Suppressor macrophage treated with lipopolysaccharide for 4 hours (primary cell): ENCODE data around the gene ZC3H7A.
"Not testable (repeated sequence)": the region's sequence is repeated elsewhere in the genome, so short reads cannot be mapped to it uniquely, and the experiment has no call there.

ENCODE experiments used
- DNase-seq: peaks from one replicate; pipeline ENCODE4 v3.0.0-alpha.2; 2020

ZC3H7A gene

DNA sequence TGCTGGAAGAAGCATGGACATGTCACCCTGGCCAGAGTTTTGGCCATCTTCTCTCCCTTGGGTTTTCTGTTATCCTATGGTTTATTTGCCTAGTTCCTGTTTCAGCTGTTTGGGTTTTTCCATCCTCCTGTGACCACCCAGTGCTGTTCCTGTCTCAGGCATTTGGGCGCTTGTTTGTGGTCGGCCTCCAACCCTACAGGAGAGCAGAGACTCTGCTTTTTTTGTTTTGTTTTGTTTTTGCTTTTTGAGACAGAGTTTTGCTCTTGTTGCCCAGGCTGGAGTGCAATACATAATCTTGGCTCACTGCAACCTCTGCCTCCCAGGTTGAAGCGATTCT lies 3.3 kb upstream of the ZC3H7A start:
- DNase-seq = peak; percentile 75

DNA sequence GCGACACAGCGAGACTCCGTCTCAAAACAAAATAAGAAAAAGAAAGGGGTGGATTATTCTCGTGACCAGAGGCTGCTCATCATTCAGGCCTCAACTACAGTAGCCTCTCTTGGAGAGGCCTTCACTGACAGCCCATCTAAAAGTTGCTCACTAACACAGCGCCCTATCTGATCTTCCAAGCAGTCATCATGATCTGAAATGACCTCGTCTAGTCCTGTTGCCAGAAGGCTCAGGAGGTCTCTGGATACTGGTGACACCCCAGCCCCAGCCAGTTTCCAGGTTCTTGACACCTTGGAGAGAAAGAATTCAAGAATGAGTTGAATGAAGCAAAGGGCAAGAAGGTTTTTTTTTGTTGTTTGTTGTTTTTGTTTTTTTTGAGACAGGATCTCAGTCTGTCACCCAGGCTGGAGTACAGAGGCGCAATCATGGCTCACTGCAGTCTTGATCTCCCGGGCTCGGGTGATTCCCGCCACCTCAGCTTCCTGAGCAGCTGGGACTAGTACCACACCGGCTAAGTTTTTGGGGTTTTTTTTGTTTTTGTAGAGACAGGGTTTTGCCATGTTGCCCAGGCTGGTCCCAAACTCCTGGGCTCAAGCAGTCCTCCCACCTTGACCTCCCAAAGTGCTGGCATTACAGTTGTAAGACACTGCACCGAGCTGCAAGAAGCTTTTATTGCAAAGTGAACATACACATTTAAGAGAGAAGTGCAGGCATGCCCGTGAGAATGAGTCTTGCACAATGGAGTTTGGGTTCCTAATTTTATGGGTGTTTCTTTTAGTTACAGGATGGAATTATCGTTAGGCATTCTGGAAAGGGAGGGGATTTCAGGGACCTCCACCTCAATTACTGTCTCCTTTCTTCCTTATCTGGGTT lies 2.7 kb upstream of the ZC3H7A start:
- peak; percentile 47 for DNase-seq

DNA sequence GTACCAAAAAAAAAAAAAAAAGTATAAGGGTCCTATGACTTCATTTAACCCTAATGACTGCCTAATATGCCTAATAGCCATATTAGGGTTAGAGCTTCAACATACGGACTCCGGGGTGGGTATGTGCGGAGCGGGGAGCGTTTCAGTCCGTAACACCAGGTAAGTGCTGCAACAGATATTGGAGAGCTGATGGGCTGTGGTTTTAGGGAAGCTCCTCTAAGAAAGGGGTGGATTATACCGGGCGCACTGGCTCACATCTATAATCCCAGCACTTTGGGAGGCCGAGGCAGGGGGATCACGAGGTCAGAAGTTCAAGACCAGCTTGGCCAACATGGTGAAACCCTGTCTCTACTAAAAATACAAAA lies 1.9 kb upstream of the ZC3H7A start:
- no peak for DNase-seq

GRCh38 chr16:11797957-11798299 lies 870 bp upstream of the ZC3H7A start:
- peak; percentile 48 for DNase-seq

- DNase-seq = peak; percentile 74
Observed at GRCh38 chr16:11796227-11797165, 562 bp downstream of the ZC3H7A start.

- DNase-seq = no peak
Observed at GRCh38 chr16:11795887-11796226, 1.2 kb downstream of the ZC3H7A start.

- no peak for DNase-seq
Observed at GRCh38 chr16:11794996-11795886, 1.8 kb downstream of the ZC3H7A start.

DNA sequence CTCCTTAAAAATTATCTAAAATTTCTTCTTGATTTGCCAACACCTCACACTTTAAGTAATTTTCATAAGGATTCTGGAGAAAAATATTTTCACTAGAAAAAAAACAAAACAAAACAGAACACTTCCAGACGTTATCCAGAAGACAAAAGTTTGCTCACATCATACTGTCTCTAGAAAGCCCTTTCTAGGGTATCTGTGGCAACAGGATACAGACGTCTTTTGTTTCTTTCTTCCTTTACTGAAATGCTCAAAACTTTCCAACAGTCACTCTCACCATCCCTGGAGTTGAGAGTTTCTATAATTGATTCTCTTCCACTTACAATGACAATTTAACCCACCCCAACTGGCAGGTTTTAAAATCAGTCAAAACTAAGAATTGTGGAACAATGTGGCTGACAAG lies 2.6 kb downstream of the ZC3H7A start:
- DNase-seq = no peak

- DNase-seq = no peak
Observed at GRCh38 chr16:11793840-11794239, 3.2 kb downstream of the ZC3H7A start.

GRCh38 chr16:11792410-11793241 lies 4.4 kb downstream of the ZC3H7A start:
- DNase-seq = no peak

- no peak for DNase-seq
Observed at GRCh38 chr16:11791144-11791828, 5.8 kb downstream of the ZC3H7A start.

DNA sequence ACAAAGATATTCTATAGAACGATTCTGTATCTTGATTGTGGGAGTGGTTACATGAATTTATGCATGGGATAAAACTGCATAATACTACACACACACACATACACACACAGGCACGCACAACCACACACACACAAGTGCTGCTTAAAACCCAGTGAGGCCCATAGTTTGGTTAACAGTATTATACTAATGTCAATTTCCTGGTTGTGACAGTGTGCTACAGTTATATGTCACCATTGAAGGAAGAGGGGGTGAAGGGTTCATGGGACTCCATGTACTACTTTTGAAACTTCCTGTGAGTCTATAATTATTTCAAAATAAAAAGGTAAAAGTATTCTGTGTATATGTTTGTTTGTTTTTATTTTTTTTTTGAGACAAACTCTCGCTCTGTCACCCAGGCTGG lies 8.1 kb downstream of the ZC3H7A start:
- DNase-seq = no peak

GRCh38 chr16:11784980-11785599 lies 12.0 kb downstream of the ZC3H7A start:
- not testable (repeated sequence) for DNase-seq

- not testable (repeated sequence) for DNase-seq
Observed at GRCh38 chr16:11784381-11784780, 12.7 kb downstream of the ZC3H7A start.

GRCh38 chr16:11784038-11784369 lies 13.1 kb downstream of the ZC3H7A start:
- no peak for DNase-seq

DNA sequence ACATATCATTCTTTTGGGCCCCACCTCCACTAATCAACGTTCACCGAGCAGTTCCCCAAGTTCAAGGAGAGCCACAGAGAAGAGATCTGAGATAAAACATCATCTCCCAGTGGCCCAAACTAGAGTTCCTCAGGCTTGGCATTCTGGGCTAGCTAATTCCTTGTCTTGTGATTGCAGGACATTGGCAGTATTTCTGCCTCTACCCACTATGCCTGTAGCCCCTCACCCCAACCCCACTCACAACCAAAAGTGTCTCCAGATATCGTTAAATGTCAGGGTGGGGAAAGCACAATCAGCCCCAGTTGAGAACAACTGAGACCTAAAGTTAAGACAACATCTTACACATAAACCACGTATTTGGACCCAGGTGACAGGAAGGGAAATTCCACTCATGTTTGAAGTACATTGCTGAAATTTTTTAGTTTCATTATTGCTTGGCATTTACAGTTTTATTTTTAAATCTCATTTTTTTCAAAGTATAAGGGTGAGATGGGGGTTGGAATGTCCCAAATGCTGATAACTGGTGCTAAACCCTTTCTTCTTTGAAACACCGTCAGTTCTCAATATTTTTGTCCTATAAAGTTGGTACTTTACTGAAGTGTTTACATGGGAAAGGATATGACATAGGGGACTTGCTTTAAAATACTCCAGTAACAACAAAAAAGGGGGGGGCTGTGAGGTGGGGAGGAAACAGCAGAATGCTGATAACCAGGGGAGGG lies 13.6 kb downstream of the ZC3H7A start:
- DNase-seq = peak; percentile 75

DNA sequence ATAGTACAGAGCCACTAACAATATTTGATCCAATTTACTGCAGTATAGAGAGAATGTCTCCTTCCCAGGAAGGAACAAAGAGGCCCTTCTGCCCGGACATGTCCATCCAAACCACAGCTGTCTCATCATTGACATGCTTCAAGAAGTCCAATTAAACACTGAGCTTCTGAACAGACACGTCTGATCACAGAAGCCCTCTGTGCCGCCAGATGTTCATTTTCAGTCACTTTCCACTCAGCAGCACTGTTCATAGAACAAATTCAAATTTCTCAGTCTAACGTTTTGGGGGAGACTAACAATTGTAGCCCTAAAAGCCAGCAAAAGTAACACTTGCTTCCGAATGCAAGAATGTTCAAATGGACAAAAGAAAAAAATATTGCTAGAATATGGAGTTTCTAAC lies 15.3 kb downstream of the ZC3H7A start:
- DNase-seq = no peak

GRCh38 chr16:11780991-11781680 lies 15.9 kb downstream of the ZC3H7A start:
- DNase-seq = no peak

DNA sequence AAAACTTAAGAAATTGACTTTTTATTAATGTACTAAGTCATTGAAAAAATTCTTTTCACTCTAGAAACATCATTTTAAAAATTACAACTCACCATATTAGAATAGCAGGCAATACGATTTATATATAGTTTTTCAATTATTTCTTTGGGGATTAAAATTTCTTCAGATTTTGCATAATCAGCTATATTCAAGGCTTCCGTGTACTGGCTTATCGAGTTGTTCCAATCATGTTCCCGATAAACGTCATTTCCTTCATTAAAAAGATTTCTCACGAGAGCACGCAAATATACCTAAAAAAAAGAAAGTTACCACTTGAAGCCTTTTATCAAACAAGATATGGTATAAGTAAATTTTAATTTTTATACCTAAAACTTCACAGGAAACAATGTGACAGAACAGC lies 18.0 kb downstream of the ZC3H7A start:
- no peak for DNase-seq

DNA sequence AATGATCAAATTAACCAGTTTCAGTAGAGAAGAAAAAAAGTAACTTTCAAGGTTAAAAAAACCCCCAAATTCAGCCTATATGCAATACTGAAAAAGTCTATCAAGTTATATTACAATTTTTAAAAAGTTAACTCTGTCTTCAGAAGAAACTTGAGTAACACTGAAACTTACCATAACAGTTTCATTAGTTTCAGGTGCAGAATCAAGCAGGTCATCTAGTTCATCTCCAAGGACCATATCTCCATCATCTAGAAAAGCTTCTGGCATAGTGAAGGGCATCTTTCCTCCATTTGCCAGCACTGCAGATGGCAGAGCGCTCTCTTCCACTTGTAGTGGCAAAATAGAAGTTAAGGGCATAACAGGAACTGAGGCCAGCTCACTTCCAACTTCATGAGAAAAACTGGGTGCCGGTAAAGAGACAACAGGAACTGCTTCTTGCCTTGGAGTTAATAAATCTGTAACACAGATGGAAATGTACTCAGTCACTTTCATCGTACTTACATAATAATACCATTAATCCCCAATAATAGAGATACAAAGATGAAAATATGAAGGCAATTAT lies 22.9 kb downstream of the ZC3H7A start:
- DNase-seq = no peak
